NAMALWA (cell line): Measurements from ENCODE around the gene PTPRG.

ENCODE experiments used
- DNase-seq: peaks from one replicate; pipeline ENCODE4 v3.0.0-alpha.2; 2015; ENCODE audit warnings: low spot score

PTPRG gene

DNA sequence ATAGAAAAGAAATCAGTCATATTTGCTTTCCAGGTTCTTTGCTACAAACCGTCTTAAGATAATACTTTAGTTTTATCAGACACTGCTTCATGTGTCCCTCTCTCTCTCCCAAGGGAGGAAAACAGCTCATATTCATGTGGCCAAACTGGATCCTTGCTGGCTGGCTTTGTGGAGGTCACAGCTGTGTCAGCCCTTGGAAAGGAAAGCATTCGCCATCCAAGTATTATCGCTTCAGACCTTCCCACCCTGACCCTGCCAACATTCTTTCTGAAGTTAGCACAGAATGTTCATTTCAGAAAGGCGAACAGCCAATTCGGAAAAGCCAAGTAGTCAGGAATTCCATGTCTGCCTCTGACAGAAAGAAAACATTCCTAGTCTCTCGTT, 598.3 kb downstream of the PTPRG start:
- DNase-seq: no peak

DNA sequence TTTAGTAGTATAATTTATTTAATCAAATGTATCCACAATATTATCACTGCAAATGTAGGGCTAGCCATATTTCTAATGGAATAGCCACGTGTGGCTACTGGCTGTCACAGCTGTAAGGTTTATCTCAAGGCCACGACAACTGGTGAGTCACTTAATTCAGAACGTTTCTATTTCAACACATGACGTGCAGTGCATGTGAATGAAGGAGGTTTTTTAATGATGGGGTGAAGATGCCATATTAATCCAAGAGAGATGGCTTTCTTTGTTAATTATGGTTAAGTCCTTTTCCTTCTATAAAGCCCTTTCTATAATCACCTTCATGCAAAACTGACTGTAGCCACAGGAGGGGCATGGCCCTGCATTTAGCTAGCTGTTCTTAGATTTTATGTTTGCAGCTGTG, 600.0 kb downstream of the PTPRG start:
- no peak for DNase-seq

DNA sequence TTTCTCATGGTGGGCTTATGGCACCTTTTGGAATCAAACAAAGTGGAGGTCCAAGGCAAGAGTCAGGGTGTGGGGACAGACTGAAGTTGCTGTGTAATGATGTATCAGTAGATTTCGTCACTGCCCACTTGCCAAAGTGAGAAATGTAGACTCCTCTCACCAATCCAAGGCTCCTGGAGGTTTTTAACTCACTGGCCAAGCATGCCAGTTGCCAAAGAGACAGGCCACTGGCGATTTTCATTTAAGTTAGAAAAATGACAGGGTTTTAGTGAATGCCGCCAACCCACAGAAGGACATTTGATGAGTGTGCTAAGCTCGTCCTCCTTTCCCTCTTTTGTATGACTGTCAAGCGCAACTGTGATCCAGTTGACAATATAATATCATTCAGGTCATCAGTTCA, 602.8 kb downstream of the PTPRG start:
- no peak for DNase-seq

DNA sequence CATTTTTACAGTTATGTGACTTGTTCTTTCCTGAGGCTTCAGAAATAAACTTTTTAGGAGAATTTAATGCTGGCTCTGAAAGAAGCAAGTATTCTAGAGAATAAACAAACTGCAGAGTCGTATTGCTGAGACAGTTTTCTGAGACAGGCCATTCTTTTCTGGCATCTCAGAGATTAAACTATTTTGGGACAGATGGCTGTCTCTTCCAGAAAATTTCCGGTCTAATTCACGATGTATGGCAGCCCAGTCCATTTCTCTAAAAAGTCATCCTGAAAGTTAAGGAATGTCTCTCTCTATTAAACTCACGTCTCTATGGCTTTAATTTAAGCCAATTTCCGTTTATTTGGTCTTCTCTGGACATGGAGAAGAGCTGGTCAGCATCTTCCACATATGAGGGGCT, 603.4 kb downstream of the PTPRG start:
- no peak for DNase-seq

DNA sequence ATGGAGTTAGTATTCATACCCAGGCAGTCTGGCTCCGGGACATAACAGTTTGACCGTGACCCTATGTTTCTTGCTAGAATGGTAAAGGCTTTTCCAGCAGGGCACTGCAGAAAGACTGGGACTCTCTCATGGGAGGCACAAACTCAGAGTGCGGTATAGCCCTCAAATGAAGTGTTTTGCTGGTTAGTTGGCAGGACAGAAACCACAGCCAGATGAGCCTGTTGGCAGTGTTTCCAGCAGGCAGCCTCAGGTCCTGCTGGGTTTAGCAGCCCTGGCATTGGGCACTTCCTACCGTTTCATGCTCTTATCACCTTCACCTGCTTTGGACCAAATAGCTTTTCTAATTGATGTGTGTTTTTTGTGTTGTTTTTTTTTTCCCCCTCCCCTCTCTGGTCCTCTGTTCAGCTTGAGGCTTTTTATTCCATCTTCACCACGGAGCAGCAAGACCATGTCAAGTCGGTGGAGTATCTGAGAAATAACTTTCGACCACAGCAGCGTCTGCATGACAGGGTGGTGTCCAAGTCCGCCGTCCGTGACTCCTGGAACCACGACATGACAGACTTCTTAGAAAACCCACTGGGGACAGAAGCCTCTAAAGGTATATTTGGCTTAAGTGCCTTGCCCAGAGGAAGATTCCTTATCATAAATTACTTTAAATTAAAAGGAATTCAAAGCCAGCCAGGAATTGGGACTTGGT, 606.3 kb downstream of the PTPRG start:
- no peak for DNase-seq

DNA sequence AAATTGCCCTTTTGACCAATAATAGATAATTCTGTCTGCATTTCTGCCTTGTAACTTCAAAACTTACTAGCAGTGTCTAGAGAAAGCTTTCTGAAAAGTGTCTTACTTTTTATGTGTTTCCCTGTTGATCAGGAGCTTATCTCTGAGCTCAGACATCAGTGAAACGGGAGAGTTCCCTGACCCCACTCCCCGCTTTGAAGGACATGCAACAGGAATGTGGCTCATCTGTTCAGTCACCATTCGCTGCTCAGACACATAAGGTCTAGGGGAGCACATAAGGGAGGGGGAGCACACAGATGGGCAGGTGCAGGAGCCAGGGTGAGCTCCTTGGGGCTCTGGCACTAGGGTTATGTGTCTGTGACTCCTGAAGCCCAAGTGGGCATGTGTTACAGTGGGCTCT, 607.0 kb downstream of the PTPRG start:
- DNase-seq: no peak

DNA sequence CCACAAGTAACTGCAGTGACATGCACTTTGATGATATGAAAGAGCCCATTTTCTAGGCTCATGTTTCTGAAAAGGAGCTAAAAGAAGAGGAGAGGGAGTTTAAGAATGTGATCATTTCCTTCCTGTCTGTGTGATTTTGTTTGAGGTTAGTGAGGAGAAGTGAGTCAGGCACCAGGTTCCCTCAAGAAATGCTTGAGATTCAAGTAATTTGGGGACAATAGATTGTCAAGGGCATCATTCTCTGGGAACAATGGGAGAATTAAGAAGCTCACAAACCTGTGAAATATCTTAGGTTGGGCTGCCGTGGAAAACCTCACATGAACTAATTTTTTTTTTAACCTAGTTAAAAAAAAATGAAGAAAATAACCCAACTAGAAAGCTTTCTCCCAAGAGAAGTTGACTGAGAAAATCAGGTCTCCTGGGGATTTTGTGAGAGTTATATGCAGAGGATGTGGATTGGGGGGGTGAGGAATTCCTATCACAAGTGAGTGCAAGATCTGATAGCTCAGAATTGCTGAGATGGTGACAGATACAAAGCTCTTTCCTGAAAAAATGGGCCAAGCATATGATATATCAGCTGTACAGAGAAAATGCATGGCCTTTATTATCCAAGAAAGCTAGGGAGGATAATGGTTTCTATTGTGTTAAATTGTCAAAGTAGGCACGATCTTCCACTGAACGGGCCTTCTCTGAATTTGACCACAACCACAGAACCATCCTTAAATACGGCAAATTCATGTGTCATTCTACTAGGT, 608.7 kb downstream of the PTPRG start:
- DNase-seq: no peak

DNA sequence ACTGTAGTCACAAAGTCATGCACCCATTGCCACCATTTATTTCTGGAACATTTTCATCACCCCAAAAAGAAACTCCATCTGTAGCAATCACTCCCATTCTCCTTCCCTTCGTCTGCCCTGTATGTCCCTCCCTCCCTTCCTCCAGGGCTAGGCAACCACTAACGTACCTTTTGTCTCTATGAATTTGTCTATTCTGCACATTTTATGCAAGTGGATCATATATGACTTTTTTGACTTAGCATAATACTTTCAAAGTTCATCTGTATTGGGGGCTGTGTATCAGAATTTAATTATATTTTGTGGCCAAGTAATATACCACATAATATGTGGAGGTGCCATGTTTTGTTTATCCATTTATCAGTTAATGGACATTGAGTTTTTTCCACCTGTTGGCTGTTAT, 610.4 kb downstream of the PTPRG start:
- DNase-seq: no peak

DNA sequence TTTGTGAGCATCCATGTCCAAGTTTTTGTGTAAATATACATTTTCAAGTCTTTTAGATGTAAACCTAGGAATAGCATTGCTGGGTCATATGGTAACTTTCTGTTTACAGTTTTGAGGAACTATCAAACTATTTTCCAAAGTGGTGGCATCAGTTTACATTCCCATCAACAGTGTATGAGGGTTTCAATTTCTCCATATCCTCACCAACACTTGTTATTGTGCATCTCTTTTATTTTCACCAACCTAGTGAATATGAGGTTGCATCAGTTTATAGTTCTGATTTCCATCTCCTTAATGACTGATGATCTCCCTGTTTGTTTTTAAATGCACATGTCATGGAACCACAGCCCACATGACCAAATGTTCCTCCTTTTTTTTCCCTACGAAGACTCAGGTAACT, 610.8 kb downstream of the PTPRG start:
- no peak for DNase-seq

DNA sequence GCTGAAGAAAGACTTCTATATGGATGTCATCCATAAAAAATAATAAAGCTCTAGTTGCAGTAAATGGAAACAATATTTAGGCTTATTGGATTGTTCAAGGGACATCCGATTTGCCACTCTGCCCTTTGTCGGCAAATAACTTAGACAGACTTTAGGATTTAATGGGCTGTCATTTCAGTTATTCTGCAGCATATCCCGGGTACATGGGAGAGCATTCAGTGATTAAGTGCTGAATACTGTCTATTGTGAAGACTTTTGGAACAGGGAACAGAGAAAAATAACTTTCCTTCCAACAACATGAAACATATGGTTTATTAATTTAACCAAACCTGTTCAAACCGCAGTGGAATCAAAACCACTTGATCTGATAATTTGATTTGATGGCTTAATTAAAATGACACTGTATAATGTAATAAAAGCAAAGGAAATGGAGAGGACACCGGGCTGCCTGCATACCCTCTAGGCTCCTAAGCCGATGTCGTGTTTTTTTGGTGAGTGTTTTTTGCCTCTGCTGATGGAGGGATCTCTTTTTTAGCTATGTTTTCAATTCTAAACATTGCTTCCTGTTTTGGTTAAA, 612.7 kb downstream of the PTPRG start:
- DNase-seq: no peak

DNA sequence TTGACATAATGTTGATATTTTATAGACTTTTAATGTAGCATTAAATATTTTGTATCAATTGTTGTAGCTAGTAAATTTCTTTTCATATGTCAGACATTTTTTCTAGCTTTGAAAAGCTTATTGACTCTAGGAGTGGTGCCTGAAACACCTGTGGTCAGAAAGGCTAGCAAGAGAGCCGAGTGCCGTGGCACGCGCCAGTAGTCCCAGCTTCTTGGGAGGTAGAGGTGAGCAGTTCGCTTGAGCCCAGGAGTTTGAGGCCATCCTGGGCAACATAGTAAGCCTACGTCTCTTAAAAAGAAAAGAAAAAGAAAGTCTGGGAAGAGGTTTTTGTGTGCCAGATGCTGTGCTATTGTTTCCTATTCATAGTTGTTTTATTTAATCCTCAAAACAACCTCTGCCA, 613.8 kb downstream of the PTPRG start:
- no peak for DNase-seq

DNA sequence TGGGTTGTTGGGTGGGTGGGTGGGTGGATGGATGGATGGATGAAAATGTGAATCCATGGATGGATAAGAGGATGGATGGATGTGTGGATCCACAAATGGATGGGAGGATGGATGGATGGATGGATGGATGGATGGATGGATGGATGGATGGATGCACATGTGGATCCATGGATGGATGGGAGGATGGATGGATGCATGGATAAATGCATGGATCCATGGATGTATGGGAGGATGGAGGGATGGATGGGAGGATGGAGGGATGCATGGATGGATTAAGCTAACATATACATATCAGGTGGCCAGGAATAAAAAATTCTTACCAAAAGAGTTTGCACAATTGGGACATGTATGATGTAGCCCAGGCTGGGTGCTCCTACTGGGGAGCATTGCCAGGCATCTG, 616.7 kb downstream of the PTPRG start:
- DNase-seq: no peak

DNA sequence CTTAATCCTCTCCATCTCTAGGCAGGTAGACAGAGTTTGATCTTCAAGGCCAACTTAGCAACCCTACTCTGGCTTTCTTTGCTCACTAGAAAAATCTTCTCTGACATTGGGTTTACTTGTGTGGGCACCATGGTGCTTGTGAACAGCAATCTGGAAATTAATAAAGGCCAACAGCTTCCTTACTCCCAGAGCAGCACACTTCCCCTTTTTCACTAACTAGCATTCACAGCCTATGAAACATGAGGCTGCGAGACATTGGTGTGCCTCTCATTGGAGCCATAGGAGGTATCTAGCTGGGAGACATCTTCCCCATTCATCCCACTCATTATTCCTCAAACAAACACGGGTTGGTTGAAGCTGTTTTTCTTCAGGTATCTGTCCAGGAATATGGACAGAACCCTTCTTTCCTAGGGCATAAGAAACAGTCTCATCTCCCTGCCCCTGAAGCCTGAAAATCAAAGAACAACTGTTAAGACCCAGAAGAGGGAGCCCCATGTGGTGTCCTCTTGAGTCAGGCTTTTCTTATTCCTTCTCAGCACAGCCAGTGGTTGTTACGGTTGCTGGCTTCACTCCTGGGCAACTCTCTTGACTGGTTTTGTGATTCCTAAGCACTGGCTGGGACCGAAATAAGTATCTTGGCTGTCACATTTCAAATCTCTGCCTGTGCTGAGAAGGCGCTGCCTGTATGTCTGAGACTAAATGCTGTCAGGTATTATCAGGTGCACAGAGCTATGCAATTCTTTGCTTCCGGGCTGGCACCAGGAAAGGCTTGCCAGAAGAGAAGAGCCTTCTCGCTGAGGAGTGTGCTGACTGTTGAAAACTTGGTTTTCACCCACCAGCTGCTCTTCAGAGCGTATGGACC, 617.6 kb downstream of the PTPRG start:
- DNase-seq: no peak

DNA sequence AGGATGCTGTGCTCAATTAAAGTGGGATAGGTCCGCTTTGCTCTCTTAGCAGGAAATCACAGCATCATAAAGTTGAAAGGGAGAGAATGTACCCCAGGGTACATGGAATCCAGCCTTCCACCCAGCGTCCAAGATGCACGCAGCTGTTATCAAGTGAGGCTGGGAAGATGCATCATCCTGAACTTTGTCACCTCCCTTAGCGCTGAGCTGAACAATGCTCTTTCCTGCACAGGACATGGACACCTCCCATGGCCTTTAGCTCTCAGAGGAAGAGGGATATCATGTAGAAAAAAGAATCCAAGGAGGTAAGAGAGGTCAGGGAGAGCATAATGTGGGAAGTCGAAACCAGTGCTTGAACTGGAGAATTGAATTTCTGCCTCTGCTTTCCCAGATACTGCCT, 619.1 kb downstream of the PTPRG start:
- no peak for DNase-seq

DNA sequence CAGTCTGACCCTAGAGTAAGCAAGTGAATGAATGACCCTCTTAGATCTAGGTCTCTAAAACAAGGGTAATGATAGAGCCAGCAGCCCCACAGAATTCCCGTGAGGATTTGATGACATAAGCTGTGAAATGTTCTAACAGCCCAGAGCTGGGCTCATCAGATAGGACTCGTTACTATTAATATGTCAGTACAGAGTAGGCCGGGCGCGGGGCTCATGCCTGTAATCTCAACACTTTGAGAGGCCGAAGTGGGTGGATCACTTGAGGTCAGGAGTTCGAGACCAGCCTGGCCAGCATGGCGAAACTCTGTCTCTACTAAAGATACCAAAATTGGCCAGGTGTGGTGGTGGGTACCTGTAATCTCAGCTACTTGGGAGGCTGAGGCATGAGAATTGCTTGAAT, 621.7 kb downstream of the PTPRG start:
- DNase-seq: no peak

DNA sequence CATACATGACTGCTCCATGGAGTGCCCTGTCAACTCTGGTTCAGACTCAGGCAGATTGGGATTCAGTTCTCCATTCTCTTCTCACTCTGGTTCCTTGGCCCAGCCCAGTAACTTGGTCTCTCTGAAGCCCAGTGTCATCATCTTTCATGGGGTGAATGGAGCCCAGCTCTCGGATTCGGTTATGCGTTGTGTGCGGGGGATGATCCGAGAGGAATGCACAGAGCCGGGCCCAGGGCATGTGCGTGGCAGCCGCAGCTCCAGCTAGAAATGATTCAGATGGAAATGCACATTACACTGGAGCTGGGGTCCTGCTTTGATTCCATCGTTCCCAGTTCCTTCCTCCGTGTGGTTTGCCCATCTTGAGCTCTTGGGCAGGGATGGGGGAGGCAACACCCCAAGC, 622.6 kb downstream of the PTPRG start:
- DNase-seq: no peak

DNA sequence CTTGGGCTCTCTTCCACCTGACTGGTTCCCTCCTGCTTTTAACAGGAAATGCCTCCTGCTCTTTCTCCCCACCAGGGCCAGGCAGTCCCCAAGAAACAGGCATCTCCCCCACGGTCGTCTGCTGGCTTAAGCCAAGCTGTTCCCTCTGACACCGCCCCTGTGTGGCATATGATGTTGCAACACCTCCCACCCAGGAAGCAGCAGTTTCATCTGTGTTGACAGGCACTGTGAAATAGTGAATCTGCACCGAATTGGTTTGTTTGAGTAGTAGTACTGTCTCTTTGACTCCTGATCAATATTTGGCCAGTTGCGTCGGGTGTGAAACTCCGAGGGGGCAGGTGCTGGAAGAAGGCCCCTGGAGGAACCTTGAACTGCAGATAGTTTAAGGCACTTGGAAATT, 623.2 kb downstream of the PTPRG start:
- DNase-seq: no peak

DNA sequence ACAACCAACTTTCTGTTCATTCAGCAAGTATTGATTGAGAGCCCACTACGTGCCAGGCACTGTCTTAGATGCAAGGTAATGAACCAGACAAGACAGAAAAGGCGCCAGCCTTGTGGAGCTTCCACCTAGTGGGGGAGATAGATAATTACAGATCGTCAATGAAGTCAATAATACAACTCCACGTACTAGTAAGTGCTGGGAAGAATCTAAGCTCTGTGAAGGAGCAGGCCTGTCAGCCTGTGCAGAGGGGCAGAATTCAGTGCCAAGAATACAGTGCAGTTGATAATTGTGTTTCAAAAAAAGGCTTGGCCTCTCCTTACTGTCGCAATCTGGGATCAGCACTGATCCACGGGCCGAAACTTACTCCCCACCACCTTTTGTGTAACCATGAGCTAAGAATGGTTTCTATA, 625.7 kb downstream of the PTPRG start:
- DNase-seq: peak; percentile 11

DNA sequence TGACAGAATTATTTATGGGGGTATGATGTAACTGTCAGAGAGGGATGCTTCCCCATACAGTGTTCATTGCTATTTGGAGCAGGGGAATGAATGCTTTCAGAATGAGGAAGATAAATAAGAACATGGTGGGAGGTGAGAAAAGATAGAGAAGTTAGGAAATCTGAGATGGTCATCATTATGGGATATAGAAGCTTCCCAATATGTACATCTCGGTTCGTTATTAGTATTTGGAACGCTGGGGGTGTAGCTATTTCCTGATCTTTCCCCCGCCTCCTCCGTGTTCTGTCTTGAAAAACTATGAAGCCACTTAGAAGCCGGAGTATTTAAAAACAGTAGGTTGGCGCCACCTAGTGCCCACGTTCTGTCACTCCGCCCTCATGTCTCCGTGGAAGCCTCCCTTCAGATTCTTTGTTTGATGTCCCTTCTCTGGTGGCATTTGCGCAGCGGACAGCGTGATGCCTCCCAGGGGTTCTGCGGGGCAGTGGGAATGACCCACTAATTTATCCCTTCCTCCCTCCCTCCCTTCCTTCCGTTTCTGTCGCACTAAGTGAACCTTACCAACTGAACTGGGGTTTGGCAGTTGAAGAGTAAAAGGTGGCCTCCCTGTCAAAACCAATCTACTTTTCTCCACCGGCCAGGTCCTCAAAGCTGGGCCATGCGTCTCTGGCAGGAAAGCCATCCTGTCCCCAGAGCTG, 627.5 kb downstream of the PTPRG start:
- DNase-seq: peak; percentile 73

DNA sequence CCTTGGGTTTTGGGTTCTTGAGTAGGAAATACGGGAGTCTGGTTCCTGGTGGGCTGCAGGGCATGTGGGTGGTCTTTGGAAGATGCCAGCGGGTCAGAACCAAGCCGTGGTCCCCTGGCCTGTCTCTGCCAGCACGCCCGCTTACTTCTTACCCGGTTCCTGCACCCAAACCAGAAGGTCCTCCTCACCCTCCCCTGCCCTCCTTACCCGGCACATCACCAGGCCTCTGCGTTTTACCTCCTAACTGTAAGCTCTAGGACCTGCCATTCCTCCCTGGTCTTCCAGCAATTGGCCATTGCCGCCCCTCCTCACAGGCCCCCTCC, 628.0 kb downstream of the PTPRG start:
- DNase-seq: no peak

DNA sequence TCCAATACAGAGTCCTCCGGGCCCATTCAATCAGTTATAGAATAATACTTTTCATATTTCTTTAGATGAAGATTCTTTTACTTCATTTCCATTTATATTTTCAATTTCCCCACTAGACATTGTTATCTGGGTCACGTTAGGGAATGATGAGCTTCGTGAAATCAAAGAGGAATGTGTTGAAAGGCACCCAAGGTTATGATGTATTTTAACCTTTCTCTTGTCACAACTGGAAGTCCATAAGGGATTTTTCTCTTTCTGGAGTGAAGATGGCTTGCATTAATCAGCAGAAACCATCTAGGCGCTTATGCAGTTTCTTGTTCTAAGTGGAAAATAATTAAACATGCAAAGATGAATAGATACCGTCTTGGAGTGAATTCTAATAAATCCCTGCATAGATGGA, 631.5 kb downstream of the PTPRG start:
- DNase-seq: no peak
